GM19463 (cell line): ENCODE data around the gene FBXL7.

ENCODE experiments used
- ATAC-seq: cut with Tn5 transposase; IDR thresholded peaks from one replicate; pipeline ENCODE4 v1.9.1; 2021; ENCODE audit warnings: mild to moderate bottlenecking, moderate library complexity; ENCODE audit not compliant: unreplicated experiment

FBXL7 gene

DNA sequence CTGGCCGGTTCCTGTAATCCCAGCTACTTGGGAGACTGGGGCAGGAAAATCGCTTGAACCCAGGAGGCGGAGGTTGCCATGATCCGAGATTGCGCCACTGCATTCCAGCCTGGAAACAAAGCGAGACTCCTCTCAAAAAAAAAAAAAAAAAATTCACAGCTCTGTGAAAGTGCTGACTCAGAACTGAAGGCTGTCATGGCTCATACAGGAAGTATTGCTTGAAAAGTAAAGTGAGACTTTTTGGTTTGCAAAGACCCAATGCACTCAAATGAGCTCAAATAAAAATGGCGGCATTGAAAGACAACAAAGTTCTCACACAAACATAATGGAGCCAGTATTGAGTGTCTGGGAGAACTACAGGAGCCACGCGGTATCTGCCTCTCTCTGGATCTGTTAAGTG lies 202.1 kb downstream of the FBXL7 start:
- ATAC-seq, result no peak

DNA sequence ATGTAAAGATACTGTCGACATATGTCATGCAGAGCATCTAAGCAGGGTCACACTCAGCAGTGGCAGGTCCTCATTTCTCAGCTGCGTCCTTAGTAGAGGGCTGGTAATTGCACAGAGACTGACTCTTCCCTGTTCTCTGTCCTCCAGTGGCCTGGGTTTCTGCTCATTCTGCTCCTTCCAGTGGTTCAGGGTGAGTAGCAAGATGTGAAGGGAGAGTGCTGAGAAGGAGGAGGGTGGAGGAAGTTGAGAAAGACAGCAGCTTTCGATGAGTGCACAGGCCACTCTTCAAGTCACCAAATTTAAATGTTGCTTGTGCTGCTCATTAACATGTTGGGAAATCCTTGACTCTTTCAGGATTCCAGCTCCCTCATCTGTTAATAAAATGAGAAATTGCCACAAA lies 203.9 kb downstream of the FBXL7 start:
- ATAC-seq, result no peak

GRCh38 chr5:15704397-15704947 lies 204.5 kb downstream of the FBXL7 start:
- no peak for ATAC-seq

DNA sequence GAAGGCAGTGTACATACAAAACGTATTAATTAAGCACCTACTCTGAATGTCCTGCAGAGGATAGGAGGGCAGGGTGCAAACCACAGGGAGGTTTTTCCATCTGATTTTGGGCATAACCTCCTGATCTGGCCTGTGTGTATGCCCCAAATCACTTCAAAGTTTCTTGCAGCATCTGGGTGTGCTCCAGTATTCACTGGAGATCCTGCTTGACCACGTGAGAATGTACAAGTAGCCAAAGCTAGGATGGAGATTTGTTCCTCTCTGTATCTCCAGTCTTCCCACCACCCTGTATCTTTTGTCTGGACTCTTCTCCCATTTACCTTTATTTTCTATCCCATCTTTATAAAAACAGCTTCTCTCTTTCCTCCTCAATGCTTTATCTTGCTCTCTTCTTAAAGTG lies 207.7 kb downstream of the FBXL7 start:
- ATAC-seq, result no peak

DNA sequence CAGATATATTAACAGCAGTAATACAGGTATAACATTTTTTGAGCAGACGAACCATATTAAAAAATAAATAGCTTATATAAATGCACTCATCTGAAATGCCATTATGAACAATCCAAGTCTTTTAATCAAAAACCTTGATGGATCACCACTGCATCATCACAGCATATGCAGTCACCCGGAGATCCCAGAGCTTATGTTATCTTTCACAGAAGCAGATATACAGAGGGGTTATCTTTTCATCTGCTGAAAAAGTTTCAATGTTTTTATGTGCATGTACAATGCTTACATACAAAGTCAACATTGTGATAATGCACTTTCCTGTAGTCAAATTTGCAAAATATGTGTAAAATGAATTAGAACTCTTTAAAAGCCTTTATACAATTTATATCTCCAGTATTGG lies 211.9 kb downstream of the FBXL7 start:
- ATAC-seq, result no peak

DNA sequence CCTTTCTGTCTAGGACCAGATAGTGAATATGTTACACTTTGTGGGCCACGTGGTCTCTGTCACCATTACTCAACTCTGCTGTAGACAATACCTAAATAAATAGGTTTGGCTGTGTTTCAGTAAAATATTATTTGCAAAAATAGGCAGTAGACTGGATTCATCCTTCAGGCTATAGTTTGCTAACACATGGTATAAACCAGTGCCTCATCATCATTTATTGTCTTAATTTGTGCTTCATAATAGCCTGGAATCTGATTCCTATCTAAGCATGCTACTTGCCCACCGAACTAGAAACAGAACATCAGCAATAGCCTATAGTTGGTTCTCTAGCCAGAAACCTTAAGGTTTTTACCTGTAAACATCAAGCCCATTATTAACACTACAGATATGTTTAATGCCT lies 215.6 kb downstream of the FBXL7 start:
- ATAC-seq, result no peak

DNA sequence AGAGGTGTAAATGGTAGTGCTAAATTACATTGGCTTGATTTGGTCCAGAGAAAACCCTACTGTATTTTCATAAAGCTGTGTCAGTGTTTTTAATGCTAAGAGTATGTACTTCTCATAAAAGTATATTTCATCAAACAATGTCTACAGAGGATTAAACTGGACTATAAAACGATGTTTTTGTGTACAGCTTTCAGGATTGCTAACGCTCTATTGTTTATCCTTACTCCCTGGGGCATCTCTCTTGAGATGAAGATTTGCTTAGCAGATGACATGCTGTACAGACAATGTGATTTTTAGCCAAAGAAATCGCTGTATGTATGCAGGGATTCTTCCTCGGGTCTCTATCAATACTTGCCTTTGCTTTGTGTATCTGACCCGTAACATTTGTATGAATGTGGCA lies 216.0 kb downstream of the FBXL7 start:
- no peak for ATAC-seq

GRCh38 chr5:15717001-15717400 lies 217.0 kb downstream of the FBXL7 start:
- ATAC-seq, result no peak

GRCh38 chr5:15718421-15719179 lies 218.6 kb downstream of the FBXL7 start:
- no peak for ATAC-seq

DNA sequence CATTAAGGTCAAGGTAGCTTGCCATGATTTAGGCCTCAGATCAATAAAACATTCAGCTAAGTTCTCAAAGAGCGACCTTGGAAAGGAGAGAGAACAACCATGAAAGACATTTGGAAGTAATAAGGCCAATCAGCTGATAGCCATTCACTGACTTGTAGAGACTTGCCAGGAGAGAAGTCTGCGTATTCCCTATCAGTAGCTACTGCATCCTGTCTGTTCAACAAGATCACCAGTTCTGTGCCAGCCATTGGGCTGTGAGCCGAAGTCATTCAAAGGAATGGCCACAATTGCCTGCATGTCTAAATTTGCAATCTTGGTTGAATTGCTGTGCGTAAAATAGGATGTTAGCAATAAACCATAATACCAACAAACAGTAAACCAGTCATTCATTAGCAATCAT lies 219.8 kb downstream of the FBXL7 start:
- ATAC-seq, result no peak

DNA sequence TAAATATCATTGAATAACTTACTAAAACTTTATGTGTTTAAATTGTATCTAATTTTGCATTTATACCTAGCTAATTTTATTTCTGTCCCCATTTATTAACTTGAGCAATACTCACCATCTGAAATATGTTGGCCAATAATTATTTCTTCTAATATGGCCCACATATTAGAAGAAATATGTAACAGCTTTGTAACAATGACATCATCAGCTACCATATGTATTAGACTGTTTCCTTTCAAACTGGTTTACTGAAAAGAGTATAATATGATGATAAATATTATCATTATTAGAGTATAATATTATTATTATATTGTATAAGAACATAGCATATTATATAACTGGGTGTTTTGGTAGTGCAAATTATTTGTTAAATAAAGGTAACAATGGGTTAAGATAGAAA lies 220.5 kb downstream of the FBXL7 start:
- no peak for ATAC-seq

GRCh38 chr5:15722305-15722704 lies 222.3 kb downstream of the FBXL7 start:
- no peak for ATAC-seq

DNA sequence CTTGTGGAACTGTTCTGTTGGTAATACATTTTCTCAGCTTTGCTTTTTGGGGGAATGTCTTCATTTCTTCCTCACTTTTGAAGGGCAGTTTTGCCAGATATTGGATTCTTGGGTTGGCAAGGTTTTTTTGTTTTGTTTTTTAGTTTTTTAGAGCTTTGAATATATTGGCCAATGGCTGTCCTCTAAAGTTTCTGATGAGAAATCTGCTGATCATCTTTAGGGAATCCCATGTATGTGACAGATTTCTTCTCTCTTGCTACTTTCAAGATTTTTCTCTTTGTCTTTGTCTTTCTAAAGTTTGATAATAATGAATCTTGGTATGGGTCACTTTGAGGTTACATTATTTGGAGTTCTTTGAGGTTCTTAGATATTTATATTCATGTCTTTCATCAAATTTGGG lies 227.4 kb downstream of the FBXL7 start:
- ATAC-seq, result no peak

- ATAC-seq, result no peak
These were observed 228.8 kb downstream of the FBXL7 start for GRCh38 chr5:15728811-15729210.

- ATAC-seq, result no peak
These were observed 231.7 kb downstream of the FBXL7 start for GRCh38 chr5:15731699-15732098.

GRCh38 chr5:15734058-15734457 lies 234.1 kb downstream of the FBXL7 start:
- no peak for ATAC-seq

GRCh38 chr5:15737036-15737821 lies 237.2 kb downstream of the FBXL7 start:
- no peak for ATAC-seq

GRCh38 chr5:15737871-15738664 lies 238.1 kb downstream of the FBXL7 start:
- no peak for ATAC-seq

- no peak for ATAC-seq
These were observed 240.4 kb downstream of the FBXL7 start for GRCh38 chr5:15740383-15740782.

DNA sequence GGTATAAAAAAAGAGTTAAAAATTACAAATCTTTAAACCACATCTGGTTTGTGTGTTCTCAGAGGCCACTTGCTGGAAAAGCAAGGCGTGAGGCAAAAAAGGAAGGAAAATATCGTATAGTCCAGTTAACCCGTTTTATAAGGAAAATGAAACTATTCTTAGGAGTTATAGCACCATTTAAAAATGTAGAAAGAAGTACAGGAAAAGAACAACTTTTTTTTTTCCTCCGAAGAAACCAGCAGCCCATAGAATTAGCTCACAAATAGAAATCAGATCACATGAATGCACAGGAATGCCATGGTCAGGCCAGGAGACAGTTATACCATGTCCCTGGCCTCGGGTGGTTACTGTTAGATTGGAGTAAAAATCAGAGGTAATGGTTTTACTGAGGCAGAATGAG lies 241.6 kb downstream of the FBXL7 start:
- no peak for ATAC-seq

DNA sequence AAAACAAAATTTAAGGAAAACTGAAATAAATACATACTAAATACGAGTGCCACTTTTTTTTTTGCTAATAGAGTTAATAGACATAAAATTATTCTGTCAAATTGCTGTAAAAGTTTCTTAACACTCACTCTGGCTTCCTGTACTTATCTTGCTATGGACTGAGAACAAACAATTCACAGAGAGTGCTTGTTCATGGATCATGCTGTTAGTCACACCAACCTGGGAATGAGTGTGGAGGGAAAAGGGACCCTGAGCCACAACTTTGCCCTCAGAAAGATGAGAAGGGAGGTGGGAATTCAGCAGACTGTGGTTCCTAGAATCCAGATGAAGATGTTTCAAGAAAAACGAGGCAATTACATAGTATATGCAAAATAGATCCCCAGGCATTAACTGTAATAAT lies 246.9 kb downstream of the FBXL7 start:
- ATAC-seq, result no peak
